Suppressor macrophage treated with lipopolysaccharide for 4 hours (primary cell): Measurements from ENCODE around the gene MCC.

ENCODE experiments used
- DNase-seq: peaks from one replicate; pipeline ENCODE4 v3.0.0-alpha.2; 2020

The MCC gene

GRCh38 chr5:113266913-113267227 lies 221.4 kb downstream of the MCC start:
- DNase-seq, result no peak

DNA sequence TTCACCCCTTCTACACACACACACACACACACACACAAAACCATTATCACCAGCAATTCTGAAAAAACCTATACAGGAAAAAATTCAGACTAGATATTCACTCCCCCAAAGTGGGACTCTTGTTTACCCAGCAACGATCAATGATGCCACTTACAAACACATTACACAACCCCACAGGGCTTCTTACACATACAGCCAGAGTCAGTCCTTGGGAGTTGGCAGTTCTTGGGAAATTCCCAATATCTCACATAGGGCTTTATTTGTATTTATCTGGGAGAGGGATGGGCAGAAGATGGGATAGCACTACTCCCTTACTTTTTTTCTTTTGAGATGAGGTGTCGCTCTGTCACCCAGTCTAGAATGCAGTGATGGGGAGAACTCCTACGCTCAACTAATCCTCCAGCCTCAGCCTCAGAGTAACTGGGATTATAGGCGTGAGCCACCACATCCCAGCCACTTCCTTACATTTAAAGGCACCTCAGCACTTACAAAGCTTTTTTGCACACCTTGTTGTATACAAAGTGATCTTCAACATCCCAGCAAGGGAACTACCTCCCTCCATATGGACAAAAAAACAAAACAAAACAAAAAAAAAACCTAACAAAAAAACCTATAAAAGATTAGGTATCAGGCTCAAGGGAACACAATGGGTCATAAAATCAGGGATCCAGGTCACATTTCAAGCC lies 221.9 kb downstream of the MCC start:
- DNase-seq, result no peak

DNA sequence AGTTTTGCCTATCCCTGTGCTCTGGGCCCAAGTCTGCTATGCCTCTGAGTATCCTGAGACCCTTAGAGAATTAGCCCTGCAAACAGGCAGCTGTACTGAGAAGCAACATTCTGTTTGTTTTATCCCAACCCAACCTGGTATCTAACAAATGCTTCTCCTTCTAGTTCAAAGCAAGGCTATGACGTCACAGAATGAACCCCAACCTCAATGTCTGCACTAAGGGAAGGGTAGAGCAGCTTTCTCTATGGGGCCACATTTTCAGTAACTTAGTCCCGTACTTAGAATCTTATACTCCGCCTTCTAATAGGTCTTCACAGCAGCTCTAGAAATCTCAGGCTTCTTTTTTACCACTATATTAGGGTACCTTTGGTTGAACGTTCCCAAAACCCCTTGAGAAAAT lies 223.1 kb downstream of the MCC start:
- DNase-seq, result no peak

DNA sequence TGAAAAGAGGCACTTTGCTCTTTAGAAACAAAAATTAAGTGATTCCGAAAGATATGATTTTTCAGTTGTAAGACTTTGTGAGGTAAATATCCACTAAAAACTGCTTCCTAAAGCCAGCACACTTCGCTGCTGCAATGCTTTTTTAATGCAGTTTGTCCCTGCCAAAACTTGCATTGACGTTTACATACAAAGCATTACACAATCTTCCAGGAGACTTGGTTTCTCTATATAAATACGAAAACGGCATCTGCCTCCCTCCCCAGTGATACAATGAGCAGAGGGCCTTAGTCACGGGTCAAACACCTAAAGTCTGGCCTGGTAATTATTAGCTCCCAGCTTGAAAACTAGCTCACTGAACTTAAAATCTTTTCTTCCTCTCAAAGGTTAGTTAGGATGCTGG lies 224.2 kb downstream of the MCC start:
- no peak for DNase-seq

GRCh38 chr5:113263545-113263944 lies 224.7 kb downstream of the MCC start:
- DNase-seq, result no peak

DNA sequence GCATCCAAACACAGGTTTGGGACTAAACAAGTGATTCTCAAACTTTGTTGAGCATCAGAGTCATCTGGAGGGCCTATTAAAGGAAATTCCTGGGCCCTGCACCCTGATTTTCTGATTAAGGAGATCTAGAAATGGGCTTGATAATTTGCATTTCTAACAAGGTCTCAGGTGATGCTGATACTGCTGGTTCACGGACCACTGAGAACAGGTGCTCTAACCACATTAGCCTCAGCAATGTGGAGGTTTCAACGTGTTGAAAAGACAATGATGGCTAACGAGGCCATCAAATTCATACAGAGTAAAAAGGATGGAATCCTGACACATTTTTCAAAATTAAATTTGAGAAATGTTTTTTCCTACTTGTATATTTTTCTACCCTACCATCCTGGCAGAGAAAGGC lies 225.6 kb downstream of the MCC start:
- DNase-seq, result no peak

DNA sequence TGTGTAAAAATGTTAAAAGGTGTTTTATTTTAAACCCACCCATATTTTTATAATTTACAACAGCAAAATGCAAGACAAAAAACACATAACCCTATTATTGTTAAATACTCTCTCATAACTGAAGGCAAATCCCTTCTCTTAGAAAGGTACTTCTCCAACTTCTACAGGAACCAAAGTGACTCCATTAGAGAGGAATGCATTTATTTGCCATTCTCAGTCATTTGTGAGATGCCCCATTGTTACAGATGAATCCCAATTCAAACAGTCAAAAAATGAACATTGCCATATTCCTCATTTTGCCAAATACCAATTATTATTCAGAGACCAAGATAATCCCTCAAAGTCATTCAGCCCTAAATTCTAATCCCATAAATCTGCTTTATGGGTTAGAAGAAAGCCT lies 229.2 kb downstream of the MCC start:
- DNase-seq, result no peak

- DNase-seq, result no peak
Measured at GRCh38 chr5:113257545-113257944, 230.7 kb downstream of the MCC start.

DNA sequence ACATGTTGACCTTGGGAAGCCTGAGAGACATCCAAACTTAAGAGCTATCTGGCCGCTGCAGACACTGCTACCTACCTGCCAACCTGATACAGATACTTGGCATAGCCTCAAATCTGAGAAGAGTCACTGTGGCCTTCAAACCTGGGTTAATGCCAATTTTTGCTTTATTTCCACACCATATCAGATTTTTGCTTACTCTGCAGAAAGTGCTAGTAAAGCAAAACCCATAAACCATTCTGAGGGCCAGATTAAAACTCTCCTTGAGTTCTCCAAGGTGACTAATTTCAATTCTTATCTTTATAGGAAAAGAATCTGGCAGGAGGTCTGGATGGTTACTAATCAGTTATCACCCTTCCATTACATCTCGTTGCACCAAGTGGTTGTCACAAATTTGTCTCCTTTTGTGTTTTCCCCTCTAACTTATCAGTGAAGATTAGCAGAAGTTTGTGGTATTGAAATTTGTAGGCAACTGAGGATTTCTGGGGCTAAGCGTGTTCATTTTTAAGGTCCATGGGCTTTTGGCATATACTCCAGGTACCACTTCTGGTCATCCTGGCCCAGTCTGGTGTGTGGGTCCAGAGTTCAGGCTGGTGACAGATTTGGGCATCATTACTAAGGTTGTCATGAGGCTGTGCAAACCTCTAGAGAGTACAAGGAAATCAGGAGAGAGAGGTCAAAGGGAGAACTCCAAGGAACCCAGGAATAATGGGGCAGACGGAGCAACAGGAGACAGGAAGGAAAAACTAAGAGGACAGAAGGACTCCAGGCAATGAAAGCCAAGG lies 231.4 kb downstream of the MCC start:
- no peak for DNase-seq

DNA sequence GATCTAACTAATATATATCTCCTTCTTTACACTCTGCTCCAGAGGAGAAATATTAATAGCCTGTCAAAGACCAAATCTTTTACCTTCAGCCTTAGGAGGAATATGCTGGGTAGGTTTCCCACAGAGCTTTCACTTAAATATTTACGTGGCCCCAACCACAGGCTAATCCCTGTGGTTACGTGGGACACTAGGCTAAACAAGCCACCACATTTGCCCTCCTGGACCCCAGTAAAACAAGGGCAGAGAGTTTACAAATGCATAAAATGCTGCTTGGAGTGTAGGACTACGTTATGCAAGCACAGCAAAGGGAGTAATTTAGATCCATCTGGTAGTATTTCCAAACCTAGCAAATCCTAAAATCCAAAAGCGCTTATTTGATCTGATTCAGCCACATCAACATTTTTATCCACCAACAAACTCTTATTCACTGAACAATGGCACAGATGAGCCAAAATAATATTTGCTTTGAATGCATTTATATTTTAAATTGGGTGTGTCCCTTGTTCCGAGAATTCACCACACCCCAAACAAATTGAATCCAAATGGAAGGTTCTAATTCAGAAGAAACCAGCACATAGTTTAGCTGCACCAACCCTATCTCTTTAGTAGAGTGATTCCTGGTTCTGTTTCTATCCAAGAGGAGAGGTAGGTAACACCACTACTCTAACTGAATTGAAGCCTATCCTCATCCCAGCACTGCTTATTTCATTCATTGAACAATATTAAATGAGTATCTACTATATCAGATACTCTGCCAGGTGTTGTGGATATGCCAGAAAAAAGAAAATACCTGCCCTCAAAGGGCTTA lies 232.5 kb downstream of the MCC start:
- DNase-seq, result no peak

DNA sequence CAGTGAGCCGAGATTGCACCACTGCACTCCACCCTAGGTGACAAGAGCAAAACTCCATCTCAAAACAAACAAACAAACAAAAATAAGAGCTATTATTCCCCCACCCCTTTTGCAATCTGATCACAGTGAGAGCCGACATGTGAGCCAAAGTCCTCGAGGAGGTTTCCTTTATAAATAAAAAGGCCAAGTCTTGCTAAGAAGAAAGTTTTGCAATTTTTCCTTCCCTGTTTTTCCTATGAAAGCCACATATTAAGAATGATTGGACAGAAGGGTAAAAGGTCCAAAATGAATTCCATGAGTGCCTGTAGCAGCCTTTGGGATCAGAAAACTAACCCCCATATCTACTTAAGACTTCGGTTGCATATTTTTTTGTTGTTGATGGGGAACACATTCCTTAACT lies 233.1 kb downstream of the MCC start:
- no peak for DNase-seq

DNA sequence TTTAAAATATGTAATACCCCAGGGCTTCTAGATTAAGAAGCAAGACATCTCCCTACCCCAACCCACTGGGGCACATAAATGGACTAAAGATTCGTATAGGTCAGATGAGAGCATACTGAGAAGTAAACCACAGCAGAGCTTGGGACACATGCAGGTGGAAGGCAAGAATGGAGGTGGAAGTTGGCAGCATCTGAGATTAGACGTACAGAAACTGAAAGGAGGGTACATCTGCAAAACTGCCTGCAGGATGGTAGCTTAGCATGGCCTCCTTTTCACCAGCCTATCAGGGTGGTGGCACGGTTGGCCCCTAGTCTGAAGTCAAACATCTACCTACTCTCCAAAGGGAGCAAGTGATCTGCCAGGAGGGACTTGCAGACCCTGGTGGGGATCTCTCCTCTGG lies 235.2 kb downstream of the MCC start:
- no peak for DNase-seq

GRCh38 chr5:113252066-113252465 lies 236.2 kb downstream of the MCC start:
- DNase-seq, result no peak

GRCh38 chr5:113250341-113250953 lies 237.8 kb downstream of the MCC start:
- no peak for DNase-seq

DNA sequence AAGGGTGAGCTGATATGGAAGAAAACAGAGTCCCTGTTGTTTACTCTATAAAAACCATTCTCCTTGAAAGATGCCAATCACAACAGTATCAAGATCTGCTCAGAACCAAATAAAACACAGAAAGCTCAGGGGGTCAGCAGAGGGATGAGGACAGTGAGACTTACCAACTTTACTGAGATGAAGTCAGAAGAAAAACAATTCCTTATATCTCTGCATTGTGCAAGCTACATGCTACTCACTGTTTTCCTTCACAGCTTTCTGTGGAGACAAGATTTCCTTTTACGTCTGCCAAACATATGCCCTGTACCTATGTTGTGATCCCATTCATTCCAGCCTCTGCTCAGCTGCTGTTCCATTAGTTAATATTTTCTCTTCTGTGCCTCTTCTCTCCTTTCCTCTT lies 239.0 kb downstream of the MCC start:
- DNase-seq, result no peak

DNA sequence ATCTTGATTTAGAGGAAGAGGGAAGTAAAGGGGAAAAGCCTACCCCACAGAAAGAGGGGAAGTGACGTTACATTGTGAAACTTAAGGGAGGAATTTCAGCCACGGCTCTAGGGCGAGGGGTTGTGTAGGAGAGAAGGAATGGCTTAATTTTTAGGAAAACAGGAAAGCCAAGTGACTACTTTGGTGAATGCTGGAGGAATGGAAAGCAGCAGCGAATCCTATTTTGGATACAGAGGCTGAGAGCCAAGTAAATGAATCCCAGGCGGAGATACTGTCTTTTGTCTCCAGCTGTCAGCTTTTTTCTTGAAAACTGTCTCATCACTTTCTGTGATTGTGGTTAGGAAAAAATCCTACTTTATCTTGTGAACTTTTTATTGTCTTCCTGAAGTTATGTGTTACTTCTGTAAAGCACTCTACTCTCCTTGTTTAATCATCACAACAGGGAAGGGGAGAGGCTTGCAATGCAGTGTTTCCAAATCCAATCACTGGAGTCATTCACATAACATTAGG lies 241.8 kb downstream of the MCC start:
- peak; percentile 70 for DNase-seq

DNA sequence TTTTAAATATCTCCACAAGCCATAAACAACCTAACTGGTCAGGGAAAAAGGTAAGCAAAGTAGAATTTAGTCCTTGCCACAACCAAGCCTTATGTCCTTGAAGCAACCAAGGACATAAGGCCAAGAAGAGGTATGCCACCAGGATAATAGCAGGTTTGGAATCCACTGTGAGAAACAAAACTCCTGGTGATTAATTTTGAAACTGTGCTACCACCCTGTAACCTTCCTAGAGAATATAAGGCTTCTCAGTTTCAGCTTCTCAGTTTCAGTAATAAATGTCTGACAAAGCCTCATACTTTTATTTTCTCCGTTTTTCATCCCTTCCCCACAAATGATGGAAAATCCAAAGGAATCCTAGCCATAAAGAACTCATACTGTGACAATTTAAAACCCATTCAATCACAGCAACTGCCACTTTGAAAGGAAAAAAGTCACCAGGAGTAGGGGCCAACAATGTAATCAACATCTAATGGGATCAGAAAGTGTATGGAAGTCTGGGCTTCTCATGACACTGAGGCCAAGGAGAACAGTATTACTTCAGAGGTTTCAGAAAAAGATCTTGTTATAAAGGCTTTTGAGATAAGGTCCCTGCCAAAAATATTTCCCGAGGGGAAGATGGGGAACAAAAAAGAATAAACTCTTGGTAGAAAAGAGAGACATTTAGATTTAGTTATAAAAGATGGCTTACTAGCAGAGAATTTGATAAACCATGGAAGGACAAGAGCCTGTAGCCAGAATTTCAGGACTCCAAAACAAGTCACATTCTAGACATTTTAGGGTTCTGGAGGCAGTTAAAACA lies 242.6 kb downstream of the MCC start:
- peak; percentile 5 for DNase-seq

DNA sequence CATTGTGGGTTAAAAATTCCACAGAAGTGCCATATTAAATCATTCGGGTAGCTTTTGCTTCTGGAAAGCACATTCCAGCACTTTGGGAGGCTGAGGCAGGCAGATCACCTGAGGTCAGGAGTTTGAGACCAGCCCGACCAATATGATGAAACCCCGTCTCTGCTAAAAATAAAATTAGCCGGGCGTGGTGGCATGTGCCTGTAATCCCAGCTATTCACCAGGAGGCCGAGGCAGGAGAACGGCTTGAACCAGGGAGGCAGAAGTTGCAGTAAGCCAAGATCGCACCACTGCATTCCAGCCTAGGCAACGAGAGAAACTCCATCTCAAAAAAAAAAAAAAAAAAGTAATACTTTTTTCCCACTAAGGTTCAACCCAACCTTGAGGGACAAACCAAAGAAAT lies 243.3 kb downstream of the MCC start:
- DNase-seq, result no peak

DNA sequence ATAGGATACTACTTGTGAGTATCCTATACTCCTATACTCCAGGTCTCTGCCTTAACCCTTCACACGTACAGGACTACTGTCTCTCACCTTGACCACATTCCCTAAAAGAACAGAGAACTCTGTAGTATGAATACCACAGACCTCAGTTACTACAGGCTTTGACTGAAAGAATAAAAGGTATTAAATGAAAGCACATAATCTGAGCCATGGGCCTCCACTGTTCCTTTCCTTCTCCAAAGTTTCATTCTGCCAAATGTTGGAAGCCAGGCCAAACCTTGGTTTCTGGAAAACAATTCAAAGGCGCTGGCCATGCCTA lies 244.9 kb downstream of the MCC start:
- DNase-seq, result no peak

- no peak for DNase-seq
Measured at GRCh38 chr5:113242481-113243348, 245.5 kb downstream of the MCC start.

- no peak for DNase-seq
Measured at GRCh38 chr5:113240951-113241726, 247.1 kb downstream of the MCC start.
